Germinal center (tissue), 1 donor: ENCODE measurements around the gene VCL.
"Not testable (repeated sequence)": the region's sequence is repeated elsewhere in the genome, so short reads cannot be mapped to it uniquely, and the experiment has no call there.

Experiments
- DNase-seq: peaks from one replicate; pipeline ENCODE4 v3.0.0; 2012; ENCODE audit warnings: mixed read lengths, low spot score

VCL gene

DNA sequence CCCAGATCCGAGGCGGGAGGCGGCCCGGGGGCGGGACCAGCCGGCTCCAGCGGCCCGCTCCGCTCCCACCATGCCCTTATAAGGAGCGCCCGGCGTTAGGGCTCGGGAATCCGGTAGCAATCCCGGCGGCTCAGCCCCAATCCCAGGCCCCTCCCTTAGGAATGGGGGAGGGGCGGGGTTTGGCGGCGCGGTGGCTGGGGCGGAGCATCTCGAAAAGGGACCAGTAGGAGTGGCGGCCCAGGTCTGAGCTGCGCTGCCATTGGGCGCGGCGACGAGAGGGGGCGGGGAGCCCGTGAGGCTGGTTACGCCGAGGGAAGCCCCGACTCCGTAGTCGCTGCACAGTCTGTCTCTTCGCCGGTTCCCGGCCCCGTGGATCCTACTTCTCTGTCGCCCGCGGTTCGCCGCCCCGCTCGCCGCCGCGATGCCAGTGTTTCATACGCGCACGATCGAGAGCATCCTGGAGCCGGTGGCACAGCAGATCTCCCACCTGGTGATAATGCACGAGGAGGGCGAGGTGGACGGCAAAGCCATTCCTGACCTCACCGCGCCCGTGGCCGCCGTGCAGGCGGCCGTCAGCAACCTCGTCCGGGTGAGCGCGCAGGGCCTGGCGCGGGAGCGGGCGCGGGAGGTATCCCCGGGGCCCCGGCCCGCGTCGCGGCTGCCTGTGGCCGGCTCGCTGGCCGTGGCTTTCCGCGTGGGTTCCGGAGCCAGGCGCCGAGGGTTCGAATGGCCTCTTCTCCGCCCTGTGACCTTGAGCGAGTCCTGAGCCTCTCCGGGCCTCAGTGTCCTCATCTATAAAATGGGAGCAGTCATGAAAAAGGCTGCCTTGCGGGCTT lies at the start of gene VCL:
VCL (plus strand) TSS at position 330 of the 836 bp plus-strand sequence; CDS start at position 422, 92 bp downstream.
- peak; percentile 97 for DNase-seq

GRCh38 chr10:73948947-73949633 lies 48.8 kb upstream of the VCL start:
- DNase-seq = no peak

- no peak for DNase-seq
Measured at GRCh38 chr10:73950155-73950948, 47.6 kb upstream of the VCL start.

DNA sequence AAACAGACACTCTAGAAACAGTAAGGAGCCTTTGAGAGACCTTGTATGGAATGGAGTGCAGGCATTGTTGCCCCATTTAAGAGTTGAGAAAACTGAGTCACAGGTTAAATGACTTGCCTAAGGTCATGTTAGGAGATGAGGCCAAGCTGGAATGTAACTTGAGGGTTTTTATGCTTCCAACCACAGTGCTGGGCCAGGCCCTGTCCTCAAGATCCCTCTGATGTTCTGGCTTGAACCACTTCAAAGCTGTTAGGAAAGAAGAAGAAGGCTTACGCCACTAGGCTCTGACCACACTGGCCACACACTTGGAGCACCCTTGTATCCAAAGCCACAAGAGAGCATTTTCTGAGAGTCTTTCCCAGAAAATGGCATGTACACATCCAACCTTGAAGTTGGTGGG lies 44.3 kb upstream of the VCL start:
- DNase-seq = no peak

DNA sequence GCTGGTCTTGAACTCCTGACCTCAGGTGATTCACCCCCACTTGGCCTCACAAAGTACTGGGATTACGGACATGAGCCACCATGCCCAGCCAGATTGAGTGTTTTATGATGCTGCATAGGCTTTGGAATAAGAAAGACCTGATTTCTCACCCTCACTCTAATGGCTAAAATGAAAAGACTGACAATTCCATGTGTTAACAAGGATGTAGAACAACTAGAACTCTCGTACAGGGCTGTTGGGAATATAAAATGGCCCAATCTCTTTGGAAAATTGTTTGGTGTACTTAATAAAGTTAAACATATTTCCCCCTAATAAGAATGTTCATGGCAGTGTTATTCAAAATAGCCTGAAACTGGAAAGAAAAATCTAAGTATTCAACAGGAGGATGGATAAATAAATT lies 43.2 kb upstream of the VCL start:
- DNase-seq = no peak

- DNase-seq = no peak
Measured at GRCh38 chr10:73955719-73956118, 42.2 kb upstream of the VCL start.

- DNase-seq = peak; percentile 55
Measured at GRCh38 chr10:73956476-73957359, 41.2 kb upstream of the VCL start.

GRCh38 chr10:73959484-73960243 lies 38.3 kb upstream of the VCL start:
- DNase-seq = no peak

- DNase-seq = no peak
Measured at GRCh38 chr10:73962386-73962785, 35.5 kb upstream of the VCL start.

GRCh38 chr10:73963533-73963932 lies 34.4 kb upstream of the VCL start:
- not testable (repeated sequence) for DNase-seq

- DNase-seq = no peak
Measured at GRCh38 chr10:73964743-73965142, 33.2 kb upstream of the VCL start.

DNA sequence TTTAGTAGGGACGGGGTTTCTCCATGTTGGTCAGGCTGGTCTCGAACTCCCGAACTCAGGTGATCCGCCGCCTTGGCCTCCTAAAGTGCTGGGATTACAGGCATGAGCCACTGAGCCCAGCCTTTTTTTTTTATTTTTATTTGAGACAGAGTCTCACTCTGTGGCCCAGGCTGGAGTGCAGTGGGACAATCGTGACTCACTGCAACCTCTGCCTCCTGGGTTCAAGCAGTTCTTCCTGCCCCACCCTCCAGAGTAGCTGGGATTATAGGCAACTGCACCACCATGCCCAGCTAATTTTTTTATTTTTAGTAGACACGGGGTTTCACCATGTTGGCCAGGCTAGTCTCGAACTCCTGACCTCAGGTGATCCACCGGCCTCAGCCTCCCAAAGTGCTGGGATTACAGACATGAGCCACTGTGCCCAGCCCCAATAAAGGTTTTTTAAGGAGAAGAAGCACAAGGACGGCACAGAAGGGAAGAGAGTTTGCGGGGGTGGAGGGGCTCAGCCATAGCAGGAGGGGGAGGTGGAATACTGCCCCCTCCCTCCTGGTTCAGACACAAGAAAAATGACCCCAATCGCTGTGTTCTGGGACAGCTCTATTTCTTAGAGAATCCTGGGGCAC lies 32.5 kb upstream of the VCL start:
- not testable (repeated sequence) for DNase-seq

- no peak for DNase-seq
Measured at GRCh38 chr10:73965890-73966768, 31.8 kb upstream of the VCL start.

DNA sequence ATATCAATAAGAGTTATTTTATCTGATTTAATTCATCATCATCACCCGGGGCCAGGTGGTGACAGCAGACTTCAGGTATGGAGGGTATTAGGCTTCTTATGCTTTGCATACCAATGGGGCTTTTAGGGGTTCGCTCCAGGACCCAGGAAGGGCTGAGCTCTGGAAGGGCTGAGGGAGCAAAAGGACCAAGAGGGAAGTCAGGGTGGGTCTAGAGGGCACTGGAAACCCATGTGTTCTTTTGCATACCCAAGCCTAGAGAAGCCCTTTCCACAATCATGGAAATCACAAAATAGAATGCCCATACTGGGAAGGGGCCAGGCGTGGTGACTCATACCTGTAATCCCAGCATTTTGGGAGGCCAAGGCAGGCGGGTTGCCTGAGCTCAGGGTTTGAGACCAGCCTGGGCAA lies 30.9 kb upstream of the VCL start:
- DNase-seq = no peak

DNA sequence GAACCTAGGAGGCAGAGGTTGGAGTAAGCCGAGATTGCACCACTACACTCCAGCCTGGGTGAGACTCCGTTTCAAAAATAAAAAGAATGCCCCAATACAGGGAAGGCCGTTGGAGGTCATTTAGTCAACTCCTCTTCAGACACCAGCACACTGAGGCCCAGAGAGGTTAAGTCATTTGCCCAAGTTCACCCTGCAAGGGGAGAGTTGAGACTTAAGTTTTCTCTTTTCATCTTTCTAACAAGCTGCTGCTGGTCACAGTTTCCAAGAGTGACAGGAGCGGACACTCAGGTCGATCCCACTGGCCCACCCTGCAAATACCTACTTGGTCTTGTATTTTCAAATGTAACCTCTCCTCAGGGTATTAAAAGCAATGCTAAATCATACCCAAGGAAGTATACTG lies 30.4 kb upstream of the VCL start:
- no peak for DNase-seq

GRCh38 chr10:73968098-73968521 lies 29.8 kb upstream of the VCL start:
- no peak for DNase-seq

GRCh38 chr10:73969224-73969841 lies 28.6 kb upstream of the VCL start:
- no peak for DNase-seq

GRCh38 chr10:73970845-73971244 lies 27.1 kb upstream of the VCL start:
- DNase-seq = no peak
